Inferior parietal cortex (tissue), 1 donor: ENCODE results near the gene NCOA3.

Source experiments
- DNase-seq: peaks from one replicate; pipeline ENCODE4 v3.0.0-alpha.2; 2016; ENCODE audit errors: extremely low spot score

The NCOA3 gene

DNA sequence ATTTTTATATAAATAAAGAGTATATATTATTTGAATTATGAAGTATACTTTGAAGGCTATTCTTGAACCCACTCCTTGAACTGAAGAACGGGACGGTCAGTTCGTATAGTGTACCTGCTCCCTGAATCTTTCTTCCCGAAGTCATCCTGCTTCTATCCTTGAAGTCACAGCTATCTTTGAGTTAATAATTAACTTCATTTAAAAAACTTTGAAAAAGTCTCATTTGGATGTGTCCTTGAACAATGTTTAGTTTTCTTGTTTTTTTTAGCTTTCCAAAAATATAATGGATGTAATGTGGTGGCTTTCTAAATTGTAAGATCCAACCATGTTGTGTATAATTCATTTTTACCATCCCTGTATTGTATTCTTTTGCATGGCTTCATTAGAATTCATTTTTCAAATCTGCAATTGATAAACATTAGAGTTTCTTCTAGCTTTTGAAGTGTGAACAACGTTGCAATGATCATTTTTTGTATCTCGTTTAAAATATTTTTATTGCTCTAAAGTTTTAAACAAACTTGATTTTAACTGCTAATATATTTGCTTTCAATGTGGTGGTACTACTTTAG is 94.4 kb downstream of the NCOA3 start:
- no peak for DNase-seq

DNA sequence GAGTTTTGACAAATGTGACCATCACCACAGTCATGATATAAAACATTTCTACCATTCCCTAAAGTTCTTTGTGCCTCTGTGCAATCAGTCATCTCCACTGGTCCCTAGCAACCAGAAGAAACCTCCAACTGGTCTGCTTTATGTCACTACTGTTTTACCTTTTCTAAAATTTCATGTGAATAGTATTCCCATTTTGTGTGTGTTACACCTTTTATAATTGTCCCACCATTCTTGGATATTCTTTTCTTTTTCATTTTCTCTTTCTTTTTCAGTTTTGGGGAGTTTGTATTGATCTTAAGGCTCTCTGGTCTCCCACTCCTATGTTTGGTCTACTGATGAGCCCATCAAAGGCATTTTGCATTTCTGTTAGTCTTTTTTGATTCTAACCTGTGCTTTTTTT is 95.4 kb downstream of the NCOA3 start:
- DNase-seq: no peak

DNA sequence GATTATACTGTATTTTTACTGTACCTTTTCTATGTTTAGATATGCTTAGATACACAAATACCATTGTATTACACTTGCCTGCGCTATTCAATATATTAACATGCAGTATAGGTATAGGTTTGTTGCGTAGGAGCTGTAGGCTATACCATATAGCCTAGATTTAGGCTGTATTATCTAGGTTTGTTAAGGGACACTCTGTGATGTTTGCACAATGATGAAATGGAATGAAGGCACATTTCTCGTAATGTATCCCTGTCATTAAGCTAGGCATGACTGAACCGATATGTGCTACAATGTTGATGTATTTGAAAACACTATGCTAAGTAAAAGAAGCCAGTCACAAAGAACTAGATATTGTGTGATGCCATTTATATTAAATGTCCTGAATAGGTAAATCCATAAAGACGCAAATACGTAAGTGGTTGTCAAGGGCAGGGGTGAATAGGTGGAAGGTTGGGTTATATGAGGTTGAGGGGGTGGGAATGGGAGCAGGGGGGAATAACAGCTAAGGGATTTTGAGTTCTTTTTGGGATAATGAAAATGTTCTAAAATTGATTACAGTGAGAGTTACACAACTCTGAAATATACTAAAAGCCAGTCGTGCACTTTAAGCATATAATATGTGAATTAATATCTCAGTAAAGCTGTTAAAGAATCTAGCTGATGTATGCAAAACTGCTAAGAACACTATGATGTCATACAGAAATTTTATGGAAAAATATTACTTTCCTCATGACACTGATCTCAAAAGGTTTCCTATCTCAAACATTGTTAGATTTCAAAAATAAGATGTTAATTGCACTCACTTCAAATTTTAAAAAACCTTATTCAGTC is 97.4 kb downstream of the NCOA3 start:
- no peak for DNase-seq

DNA sequence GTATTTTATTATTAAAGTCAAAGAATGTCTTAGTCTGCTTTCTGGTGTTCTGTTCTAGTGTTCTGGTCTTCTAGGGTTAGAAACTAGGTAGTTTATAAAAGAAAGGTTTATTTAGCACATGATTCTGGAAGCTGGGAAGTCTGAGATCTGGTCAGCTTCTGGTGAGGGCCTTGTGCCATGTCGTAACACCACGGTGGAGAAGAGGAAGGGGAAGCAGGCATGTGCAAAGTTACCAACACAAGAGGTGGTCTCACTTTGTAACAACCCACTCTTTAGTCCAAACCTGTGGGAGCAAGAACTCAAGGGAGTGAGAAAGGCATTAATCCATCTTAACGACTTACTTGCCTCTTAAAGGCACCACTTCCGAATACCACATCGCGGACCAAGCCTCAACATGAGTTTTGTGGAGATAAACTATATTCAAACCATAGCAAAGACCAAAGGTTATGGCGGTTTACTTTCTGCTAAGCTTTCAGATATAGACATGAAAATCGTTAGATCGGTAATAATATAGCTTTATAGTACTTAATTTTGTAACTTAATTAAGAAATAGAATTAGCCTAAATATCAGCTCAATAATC is 99.4 kb downstream of the NCOA3 start:
- DNase-seq: no peak

DNA sequence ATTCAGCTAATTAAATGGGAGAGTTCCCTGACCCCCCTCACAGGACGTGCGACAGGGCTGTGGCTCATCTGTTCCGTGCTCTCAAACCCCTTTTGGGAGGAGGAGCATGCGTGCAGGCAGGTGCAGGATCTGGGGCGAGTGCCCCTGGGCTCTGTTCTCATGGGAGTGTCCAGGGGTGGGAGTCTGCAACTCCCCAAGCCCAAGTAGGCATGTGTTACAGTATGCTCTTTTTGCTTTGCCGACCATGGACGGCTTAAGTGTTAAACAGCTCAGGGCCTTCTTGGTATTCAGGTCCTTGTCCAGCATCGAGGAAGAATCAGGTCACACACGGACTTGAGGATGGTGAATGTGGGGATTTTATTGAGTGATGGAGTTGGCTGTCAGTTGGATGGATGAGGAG is 101.6 kb downstream of the NCOA3 start:
- no peak for DNase-seq

DNA sequence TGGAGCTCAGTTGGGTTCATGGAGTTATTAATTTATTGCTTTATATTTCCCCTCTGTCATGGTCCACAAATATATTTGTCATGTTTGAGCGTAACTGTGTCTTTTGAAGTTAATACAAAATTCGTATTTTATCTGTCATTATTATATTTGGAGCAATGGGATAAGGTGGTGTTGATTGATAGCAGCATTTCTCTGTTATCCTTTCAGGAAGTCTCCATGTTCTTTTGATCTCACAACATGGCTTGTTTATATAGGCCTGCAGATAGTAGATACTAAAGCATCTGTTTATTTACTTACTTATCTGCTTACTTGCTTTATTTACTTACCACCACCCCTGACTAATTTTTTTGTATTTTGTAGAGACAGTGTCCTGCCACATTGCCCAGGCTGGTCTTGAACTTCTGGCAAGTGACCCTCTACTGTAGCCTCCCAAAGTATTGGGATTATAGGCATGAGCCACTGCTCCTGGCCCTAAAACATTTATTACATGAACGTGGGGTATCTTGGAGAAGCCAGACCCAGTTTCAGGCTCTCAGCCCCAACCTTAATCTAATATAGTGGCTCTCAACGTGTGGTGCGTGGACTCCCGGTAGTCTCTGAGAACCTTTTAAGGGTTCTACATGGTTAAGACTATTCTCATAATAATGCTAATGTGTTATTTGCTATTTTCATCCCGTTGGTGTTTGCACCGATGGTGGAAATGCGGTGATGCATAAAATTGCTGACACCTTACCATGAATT is 104.2 kb downstream of the NCOA3 start:
- no peak for DNase-seq

DNA sequence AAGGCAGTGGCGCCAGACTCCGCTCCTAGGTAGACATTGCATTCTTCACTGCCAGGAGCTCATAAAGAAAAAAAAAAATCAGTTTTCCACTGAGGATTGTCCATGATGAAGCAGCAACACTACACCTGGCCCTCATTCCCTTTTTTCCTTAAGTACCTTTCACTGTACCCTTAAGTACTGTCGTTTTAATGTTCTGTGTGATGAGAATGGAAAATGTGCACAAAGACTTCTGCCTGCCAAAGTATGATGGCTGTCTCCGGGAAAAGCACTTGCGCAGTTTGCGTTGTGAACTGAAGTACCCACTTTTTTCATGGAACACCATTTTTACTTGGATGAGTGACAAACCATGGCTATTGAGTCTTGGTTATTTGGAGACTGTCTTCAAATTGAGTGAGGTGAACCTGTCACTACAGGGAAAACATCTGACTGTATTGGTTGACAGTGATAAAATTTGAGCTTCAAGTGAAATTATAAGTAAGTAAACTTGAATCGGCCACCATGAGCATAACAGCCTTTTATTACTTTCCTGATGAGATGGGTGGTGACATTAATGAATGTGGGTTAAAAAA is 104.8 kb downstream of the NCOA3 start:
- DNase-seq: no peak

DNA sequence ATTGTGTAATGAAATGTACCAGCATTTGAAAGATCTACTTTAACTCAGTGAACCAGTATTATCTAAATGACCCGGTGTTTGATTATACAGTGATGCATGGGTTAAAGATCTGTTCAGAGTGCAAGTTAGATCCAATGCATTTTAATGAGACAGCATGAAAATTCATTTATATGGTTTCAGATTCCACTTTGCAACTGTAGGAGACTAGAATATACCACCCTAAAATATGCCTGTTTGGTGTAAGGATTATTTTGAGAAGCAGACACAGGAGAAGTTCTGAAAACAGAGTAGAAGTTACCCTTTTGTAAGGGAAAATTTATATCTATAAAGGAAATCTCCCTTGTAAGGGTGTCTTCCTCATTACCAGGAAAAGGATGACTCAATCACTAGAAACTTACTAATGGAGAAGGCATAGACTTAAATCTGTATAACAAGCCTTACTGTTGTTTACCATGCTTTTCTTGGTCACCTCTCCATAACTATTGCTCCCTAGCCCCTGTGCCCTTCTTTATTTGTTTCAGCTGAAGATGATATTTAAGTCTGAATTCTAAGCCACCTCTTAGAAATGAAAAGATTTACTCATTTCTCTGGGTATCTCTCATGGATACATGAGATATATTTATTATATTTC is 105.4 kb downstream of the NCOA3 start:
- no peak for DNase-seq

DNA sequence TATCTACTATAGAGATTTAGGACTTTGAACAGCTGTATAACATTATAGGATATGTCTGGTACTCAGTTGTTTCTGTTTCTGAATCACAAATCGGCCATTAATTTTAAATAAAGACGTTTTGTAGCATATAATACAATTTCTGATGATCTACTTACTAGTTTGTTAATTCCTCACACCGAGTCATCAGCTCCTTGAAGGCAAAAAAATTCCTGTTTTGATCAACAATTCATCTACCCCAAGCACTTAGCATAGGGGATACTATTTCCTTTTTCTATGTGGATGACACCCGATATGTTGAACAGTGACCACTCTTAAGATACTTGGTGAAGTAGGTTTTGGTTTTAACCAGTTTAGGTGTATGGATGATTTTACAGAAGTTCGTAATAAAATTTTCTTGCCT is 107.3 kb downstream of the NCOA3 start:
- no peak for DNase-seq

DNA sequence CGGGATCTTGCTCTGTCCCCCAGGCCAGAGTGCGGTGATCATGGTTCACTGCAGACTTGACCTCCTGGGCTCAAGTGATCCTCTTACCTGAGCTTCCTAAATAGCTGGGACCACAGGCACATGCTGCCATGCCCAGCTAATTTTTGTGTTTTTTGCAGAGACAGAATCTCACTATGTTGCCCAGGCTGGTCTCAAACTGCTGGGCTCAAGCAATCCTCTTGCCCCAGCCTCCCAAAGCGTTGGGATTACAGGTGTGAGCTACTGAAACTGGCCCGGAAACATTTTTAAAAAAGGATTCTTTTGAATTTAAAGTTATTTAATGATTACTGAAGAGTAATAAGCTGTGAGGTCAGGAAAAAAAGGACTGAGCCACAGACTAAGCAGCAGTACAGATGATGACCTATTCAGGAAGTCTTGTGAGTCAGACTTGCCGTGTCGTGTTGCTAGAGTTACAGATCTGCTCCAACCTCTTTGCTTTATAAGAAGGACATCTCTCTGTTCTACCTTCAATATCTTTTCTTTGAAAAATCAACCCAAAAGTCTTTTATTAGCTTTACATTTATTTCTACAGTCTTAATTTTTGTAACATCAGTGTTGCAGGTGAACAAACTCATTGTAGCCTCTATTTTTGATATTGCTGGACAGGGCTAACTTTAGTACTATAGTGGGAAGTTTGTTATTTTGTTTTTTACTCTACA is 108.7 kb downstream of the NCOA3 start:
- no peak for DNase-seq

DNA sequence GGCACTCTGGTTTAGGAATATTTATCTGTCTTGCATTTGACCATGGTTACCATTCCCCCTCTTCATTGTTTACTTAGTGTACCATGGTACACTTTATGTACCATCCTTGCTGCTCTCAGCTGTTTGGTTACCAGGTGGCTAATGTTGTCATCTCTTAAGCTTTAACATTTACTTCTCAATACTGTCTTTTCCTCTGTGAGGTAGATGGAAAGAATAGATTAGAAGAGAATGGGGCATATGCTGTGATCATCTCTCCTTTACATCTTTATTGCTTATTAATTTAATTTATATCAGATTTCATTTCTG is 109.2 kb downstream of the NCOA3 start:
- DNase-seq: no peak

DNA sequence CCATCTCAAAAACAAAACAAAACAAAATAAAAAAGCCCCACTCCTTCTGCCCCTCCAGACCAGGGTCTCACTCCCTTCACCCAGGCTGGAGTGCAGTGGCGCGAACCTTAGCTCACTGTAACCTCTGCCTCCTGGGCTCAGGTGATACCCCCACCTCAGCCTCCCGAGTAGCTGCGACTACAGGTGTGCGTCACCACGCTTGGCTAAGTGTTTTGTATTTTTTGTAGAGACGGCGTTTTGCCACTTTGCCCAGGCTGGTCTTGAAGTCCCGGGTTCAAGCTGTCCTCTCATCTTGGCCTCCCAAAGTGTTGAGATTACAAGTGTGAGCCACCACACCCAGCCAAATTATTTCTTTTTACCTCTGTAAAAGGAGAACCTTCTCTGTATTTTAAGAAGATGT is 110.1 kb downstream of the NCOA3 start:
- DNase-seq: no peak

DNA sequence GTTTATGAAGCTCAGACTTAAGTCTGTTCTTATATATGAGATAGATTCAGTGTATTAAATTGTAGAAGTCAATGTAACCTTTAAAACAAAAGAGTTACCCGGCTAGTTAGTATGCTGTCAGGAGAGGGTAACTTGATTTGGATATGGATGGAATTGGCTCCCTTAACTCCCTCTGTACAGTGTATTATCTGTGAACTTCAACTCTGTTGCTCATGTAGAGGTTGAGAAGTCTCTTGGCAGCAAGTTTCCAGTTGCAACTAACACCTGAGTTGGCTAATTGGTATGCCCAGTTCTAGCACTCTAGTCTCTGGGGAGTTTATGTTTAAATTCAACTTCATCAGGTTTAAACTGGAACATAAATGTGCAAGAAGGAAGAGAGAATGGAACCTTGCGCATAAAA is 111.0 kb downstream of the NCOA3 start:
- no peak for DNase-seq

DNA sequence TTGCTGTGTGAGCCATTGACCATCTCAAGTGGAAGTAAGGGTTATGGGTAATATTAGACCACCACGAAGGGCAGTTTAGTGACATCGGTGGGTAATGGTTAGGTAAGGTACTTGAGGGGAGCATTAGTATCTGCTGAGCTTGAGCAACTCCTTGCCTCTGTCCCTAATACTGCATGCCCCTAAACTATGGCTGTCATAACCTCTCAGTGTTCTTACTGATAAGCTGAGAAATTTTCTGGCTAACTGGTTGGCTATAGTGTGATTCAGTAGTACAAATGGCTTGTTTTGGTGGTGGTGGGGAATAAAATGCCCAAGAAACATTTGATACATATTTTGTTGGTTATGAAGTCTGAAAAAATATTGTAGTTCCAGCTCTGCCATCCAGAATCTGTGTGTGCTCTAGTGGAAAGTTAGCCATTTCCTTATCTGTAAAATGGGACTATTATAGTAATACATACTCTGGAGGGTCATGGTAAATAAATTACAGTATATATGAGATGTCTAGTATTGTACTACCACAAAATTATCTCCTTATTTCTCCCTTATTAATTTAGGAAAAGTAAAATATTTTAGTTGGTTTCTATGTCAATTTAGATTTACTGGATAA is 113.1 kb downstream of the NCOA3 start:
- no peak for DNase-seq

DNA sequence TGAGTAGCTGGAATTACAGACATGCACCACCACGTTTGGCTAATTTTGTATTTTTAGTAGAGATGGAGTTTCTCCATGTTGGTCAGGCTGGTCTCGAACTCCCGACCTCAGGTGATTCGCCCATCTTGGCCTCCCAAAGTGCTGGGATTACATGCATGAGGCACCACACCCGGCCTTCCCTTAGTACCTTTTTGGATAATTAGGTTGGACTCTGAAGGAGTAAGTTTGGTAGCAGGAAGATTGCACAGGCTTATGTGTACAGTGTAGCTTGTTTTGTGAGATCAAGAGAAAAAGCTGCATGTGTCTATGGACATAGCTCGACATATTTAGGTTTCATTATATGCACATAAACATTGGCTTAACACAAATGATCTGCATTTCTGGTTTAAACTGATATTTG is 116.8 kb downstream of the NCOA3 start:
- DNase-seq: no peak

DNA sequence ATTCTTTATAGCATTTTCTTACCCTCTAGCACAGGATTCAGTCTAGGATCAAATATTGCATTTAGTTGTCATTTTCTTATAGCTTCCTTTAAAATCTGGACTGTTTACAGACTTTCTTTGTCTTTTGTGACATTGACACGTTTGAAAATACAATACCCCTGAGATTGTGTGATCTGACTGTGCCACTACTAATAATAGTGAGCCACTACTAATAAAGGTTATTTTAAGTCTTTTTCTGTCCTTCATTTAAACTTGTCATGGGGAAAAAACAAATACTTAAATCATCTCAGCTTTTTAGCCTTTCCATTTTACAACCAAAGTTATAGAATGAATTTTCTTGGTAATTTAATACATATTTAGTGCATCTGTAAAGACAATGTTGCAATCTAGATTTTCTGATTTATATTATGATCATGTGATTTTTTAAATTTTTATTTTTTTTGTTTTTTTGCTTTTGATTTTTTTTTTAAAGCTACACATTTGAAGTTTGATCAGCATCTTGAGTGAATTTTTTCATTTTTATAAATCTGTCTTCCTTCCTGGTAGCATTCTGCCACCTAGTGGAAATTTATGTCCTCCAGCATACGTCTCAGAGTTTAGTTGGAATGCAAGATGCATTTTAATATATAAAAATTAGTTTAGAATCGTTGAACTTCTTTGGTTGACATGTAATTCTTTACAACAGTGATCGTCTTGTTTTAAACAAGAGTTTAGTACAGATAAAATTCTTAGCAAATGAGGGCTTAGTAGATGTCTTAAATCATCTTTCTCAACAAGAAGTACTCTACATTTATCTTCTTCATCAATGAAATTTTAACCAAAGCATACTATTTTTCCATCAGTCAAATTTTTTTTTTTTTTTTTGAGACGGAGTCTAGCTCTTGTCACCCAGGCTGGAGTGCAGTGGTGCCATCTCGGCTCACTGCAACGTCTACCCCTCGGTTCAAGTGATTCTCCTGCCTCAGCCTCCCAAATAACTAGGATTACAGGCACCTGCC is 119.4 kb downstream of the NCOA3 start:
- peak; percentile 69 for DNase-seq

DNA sequence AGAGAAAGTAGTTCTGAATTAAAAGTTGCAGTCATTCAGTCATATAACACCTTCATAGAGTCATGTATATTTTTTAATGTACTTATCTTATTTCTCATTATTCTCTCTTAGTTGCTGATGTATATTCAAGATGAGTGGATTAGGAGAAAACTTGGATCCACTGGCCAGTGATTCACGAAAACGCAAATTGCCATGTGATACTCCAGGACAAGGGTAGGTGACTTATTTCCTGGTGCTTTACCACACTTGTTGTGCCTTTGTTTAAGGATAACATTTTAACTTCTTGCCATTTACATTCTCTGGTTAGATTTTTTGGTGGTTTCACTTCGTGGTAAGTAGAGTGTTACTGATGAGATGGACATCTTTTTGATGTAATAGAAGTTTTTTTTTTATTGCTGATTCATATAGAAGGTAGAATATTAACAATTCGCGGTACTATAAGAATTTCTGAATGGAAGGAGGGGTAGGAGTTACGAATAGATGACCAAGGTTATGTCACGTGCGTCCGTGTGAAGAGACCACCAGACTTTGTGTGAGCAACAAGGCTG is 120.5 kb downstream of the NCOA3 start:
- DNase-seq: no peak

DNA sequence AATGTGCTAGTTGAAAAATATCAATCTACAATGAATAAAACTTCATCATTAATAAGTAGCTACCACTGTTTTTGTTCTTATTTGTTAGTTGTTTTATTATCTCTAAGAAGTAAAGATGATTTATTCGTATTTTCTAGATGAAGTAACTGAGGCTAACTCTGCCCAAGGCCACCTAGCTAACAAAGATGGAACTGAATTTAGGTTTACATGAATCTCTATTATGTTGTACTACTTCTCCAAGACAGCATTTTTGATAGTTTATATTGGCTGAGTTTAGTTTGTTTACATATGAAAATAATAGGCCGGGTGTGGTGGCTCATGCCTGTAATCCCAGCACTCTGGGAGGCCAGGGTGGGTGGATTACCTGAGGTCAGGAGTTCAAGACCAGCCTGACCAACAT is 121.5 kb downstream of the NCOA3 start:
- DNase-seq: no peak

DNA sequence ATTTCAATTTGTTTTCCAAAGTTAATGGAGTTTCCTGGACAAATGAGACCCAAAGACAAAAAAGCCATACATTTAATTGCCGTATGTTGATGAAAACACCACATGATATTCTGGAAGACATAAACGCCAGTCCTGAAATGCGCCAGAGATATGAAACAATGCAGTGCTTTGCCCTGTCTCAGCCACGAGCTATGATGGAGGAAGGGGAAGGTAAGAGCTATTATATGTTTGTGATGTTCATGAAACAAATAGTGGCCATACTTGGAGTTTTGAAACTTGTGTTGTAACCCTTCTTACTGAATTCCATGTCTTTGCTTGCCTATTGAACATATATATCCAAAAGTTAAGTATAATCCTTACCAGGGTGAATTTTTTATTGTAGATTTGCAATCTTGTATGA is 125.9 kb downstream of the NCOA3 start:
- no peak for DNase-seq
